Measurements from ENCODE around the gene KLHL29. TPM values are rescaled to one million over a fixed set of nuclear protein-coding genes. Genes with fewer than 3 reads are reported as not detected.

KLHL29 gene
- total RNA-seq, 2 donors from 2014 or later = 2.0 to 4.2 TPM

DNA sequence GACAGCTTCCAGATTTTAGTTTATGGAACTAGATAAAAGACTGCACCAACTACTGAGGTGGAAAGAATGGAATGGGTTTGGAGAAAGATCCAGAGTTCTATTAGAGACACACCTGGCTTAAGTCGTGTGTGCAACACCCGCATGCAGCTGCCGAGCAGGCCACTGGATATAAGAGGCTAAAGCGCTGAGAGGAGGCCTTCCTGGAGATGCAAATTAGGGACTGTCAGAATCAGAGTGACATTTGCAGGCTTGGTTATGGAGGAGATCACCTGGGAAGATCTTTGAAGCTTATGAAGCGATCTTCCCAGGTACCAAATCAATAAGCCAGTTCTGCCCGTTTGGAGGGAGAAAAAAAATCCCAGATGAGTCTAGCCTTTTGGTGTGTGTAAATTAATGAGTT is 30.4 kb upstream of the KLHL29 start:
- H3K4me3 ChIP-seq = no peak overlapping the region
- H3K36me3 ChIP-seq = no peaks in the 10 kb centered on the region
- no peak for DNase-seq (ENCODE audit: low spot score)
- no peaks in the 10 kb centered on the region for H3K27me3 ChIP-seq
- no peaks in the 10 kb centered on the region for H3K9me3 ChIP-seq
- no peak overlapping the region for H3K27ac ChIP-seq
- TF ChIP-seq CTCF (IDR thresholded peaks at IDR 0.05) = no peak
- peaks cover 0 to 16% of the 10 kb centered on the region in 2 donors for H3K4me1 ChIP-seq

DNA sequence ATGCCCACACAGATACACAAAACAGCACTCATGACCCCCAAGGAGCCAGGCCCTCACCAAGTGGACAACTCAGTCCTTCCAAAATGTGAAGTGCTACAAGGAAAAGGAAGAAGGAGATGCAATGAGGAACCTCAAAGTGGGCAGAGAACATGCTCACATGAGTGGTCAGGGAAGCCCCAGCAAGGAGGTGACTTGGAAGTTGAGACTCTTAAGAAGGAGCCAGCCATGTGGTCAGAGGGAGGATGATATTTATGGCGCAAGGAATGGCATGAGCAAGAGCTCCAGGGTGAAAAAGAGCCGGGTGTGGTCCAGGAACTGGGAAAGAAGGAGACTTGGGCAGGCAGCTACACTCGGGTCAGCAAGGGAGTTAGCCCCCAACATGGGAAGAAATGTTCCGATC is 30.0 kb upstream of the KLHL29 start:
- H3K27me3 ChIP-seq = no peaks in the 10 kb centered on the region
- no peaks in the 10 kb centered on the region for H3K9me3 ChIP-seq
- no peak overlapping the region for H3K4me3 ChIP-seq
- H3K4me1 ChIP-seq = peaks cover 0 to 16% of the 10 kb centered on the region in 2 donors
- no peaks in the 10 kb centered on the region for H3K36me3 ChIP-seq
- no peak for TF ChIP-seq CTCF (IDR thresholded peaks at IDR 0.05)
- H3K27ac ChIP-seq = no peak overlapping the region
- no peak for DNase-seq (ENCODE audit: low spot score)

DNA sequence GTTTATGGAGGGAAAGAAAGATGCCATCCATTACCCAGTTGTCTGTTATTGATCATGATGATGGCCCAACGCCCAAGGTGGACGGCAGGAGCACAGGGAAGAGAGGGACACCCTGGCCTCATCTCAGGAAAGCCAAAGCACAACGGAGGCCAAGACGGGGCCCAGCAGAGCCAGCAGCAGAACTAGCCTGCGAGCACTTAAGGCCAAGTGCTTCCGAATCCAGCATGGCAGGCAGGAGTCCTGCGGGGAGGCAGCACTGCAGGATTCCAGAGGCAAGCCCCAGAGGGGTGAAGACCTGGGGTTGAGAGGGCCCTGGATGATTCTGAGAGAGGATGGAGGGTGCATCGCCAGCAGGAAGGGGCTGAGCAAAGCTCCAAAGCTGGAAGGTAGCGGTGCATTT is 28.3 kb upstream of the KLHL29 start:
- Histone ChIP-seq H3K4me1 (peaks cover 0 to 6% of the 10 kb centered on the region in 2 donors), H3K27ac (no peak overlapping the region), H3K27me3 (no peaks in the 10 kb centered on the region), H3K9me3 (no peaks in the 10 kb centered on the region), H3K36me3 (no peaks in the 10 kb centered on the region), H3K4me3 (no peak overlapping the region)
- no peak for TF ChIP-seq CTCF (IDR thresholded peaks at IDR 0.05)
- DNase-seq (ENCODE audit: low spot score) = no peak

DNA sequence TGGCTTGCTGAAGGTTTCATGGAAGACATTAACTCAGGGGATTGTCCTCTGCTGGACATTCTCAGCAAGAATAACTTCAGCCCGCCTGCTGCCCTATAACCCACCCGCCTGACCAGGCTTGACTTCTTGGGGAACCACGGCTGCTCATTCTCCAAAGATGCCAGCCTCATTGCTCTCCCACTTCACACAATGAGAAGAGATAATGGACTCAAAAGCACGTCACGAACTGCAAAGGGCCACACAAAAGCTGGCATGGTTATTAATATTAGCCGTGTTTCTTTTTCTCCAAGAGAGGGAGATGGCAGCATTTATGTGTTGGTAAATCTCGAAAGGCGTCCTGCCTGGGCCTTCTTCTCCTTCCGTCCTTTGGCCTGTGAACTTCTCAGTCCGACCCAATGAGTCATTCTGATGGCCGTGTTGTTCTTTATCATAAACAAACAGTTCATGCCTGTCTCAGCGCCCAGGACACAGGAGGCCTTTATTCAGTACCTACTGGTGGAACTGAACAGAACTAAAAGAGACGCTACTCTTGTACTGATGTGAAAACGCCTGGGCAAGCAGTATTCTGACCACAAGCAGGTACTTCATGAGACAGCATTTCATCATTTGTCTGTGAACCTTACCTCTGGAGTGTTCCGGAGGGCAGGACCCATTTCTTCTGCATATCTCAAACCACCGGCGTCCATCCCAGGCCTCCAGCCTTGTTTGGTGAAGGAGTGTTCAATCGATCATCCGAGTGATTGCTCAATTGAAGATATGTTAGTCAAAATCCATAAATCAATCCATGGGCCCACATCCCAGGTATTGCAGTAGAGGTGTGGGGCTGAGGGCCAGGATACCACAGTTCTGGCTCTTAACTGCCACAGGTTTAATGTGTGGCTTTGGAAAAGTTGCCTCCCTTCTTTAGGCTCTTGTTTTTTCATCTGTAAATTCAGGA is 25.1 kb upstream of the KLHL29 start:
- H3K36me3 ChIP-seq = no peaks in the 10 kb centered on the region
- no peak overlapping the region for H3K27ac ChIP-seq
- DNase-seq (ENCODE audit: low spot score) = no peak
- H3K4me1 ChIP-seq = no peaks in the 10 kb centered on the region
- no peak overlapping the region for H3K4me3 ChIP-seq
- no peak for TF ChIP-seq CTCF (IDR thresholded peaks at IDR 0.05)
- no peaks in the 10 kb centered on the region for H3K27me3 ChIP-seq
- H3K9me3 ChIP-seq = no peaks in the 10 kb centered on the region

DNA sequence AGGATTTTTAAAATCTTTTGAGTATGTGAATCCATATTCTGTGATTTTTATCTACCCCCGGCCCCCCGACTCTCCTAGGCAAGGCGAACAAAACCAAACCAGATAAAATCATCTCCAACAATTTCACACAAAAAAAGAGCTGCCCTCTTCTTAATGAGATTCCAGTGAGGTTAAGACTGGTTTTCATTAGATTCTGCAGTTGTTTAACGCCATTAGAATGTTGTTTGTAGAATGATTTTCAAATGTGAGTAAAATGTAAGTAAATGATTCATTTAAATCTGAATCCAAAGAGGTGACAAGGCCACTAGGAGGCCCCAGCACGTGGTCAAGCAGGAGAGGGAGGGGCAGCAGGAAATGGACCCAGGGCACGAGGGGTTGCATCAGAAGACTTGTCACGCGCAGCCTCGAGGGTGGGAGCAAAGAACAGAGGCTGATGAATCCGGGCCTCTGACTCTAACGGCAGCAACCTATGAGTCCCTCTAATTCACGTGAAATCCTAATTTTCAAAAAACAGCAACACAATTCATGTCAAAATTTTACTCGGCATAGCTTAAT is 24.3 kb upstream of the KLHL29 start:
- H3K27me3 ChIP-seq = no peaks in the 10 kb centered on the region

More for the DNA sequence above, 24.3 kb upstream of the KLHL29 start:
- H3K4me1 ChIP-seq = no peaks in the 10 kb centered on the region
- no peak overlapping the region for H3K4me3 ChIP-seq
- H3K36me3 ChIP-seq = no peaks in the 10 kb centered on the region
- no peak for TF ChIP-seq CTCF (IDR thresholded peaks at IDR 0.05)
- H3K27ac ChIP-seq = no peak overlapping the region
- no peak for DNase-seq (ENCODE audit: low spot score)
- H3K9me3 ChIP-seq = peaks cover 0 to 2% of the 10 kb centered on the region in 2 donors
